H1 (cell line): Measurements from ENCODE around the gene ZNF334. TPM values are rescaled to one million over a fixed set of nuclear protein-coding genes. Genes with fewer than 3 reads are reported as not detected.
A peak's percentile ranks its signal among the peaks of the same experiment; 100 is the strongest.

Experiments used
- ATF2 ChIP-seq: IDR thresholded peaks from 2 replicates; pipeline ENCODE4 v1.6.1; 2012; ENCODE audit warnings: low read length, inconsistent platforms
- BACH1 ChIP-seq: IDR thresholded peaks from 2 replicates; pipeline ENCODE4 v1.6.1; 2012; ENCODE audit warnings: low read length, improper control_type of control experiment
- CTBP2 ChIP-seq: IDR thresholded peaks from 2 replicates; pipeline ENCODE4 v1.7.0; 2011; ENCODE audit warnings: borderline replicate concordance, mild to moderate bottlenecking, moderate library complexity, mixed read lengths, low read length; ENCODE audit not compliant: insufficient read depth, insufficient read length
- E2F6 ChIP-seq: IDR thresholded peaks from 2 replicates; pipeline ENCODE4 v1.6.1; 2012; ENCODE audit warnings: inconsistent platforms
- EP300 ChIP-seq, 2 experiments: IDR thresholded peaks; 1 replicate in 1 of 2; 2 replicates in 1 of 2; pipeline ENCODE4 v1.6.1; 2011 to 2012; ENCODE audit warnings: low read depth in 2 of 2, low read length in 2 of 2, mild to moderate bottlenecking in 2 of 2, borderline replicate concordance in 1 of 2, inconsistent platforms in 1 of 2, moderate library complexity in 1 of 2
- KDM4A ChIP-seq: IDR thresholded peaks from one replicate; pipeline ENCODE4 v1.7.1; 2012; ENCODE audit warnings: low read depth, mild to moderate bottlenecking, moderate library complexity, low read length, inconsistent platforms; ENCODE audit not compliant: severe bottlenecking
- NANOG ChIP-seq: IDR thresholded peaks from 2 replicates; pipeline ENCODE4 v1.6.1; 2011; ENCODE audit warnings: low read length, low read depth, mild to moderate bottlenecking, inconsistent platforms; ENCODE audit not compliant: insufficient read depth, poor library complexity, severe bottlenecking
- PHF8 ChIP-seq: fragments of 200-600 bp; sonication (generic); conservative IDR thresholded peaks from 2 replicates; pipeline ENCODE4 v1.7.1; 2012; ENCODE audit warnings: low read depth, mild to moderate bottlenecking, inconsistent platforms, low read length, moderate library complexity
- POU5F1 ChIP-seq: IDR thresholded peaks from 2 replicates; pipeline ENCODE4 v1.6.1; 2011; ENCODE audit warnings: low read depth, mild to moderate bottlenecking, low read length, moderate library complexity
- RBBP5 ChIP-seq: IDR thresholded peaks from 2 replicates; pipeline ENCODE4 v1.7.1; 2012; ENCODE audit warnings: low read depth, mild to moderate bottlenecking, inconsistent platforms, low read length, moderate library complexity, borderline replicate concordance
- TAF7 ChIP-seq: optimal IDR thresholded peaks from 2 replicates; pipeline ENCODE3; 2011; ENCODE audit warnings: low read depth, mild to moderate bottlenecking, inconsistent platforms, low read length, moderate library complexity, borderline replicate concordance
- TBP ChIP-seq: IDR thresholded peaks from 2 replicates; pipeline ENCODE4 v1.6.1; 2011; ENCODE audit warnings: low read depth, low read length, improper control_type of control experiment
- polyA plus RNA-seq, 7 experiments: library from polyadenylated mRNA; depleted of rRNA in 3 of 7; stranded (reverse) in 5 of 7; unstranded in 2 of 7; fragments of >200 nt in 5 of 7; fragments of 200-250 nt in 2 of 7; gene quantifications; 1 replicate in 5 of 7; 2 replicates in 1 of 7; 4 replicates in 1 of 7; pipeline versions ENCODE4 v1.2.1 to v1.2.3, GENCODE V29; 2011 to 2013; ENCODE audit warnings: missing spikeins in 2 of 7, mixed read lengths in 2 of 7
- total RNA-seq: library from RNA; stranded (reverse); fragmentation: NEBNext Ultra II Directional; extraction: Animal tissue kit (Norgen Biotek cat#: 25700); gene quantifications from 2 replicates; pipeline ENCODE4 v1.2.1, GENCODE V29; 2021

ZNF334 gene
- total and polyA plus RNA-seq, 2 of the 8 experiments (the other 6 are each of a cell fraction or from before 2014, with no cell fraction given), result 8.8 to 17.8 TPM

GRCh38 chr20:46512943-46513844, at the start of gene ZNF334 (continued):
- TF ChIP-seq BACH1 (no peak), TAF7 (peak; percentile 71), EP300 (IDR thresholded peaks at IDR 0.05; ENCODE audit: borderline replicate concordance in 1 of 2, low read depth in 2 of 2, low read length in 2 of 2) (no peak), ATF2 (no peak), PHF8 (peak; percentile 93), CTBP2 (no peak), E2F6 (peak; percentile 81), NANOG (no peak), RBBP5 (peak; percentile 65; the same call in 1 of the 2 replicates), TBP (peak; percentile 49; the same call in 1 of the 2 replicates), POU5F1 (no peak), KDM4A (peak; percentile 90)
